Measurements from ENCODE around the gene MAP2.
A peak's percentile ranks its signal among the peaks of the same experiment; 100 is the strongest.

Gene MAP2

GRCh38 chr2:209463835-209464234 is 40.0 kb downstream of the MAP2 start:
- ChIA-PET POLR2A (no interaction called here), CTCF (interaction anchor here (0.8 to 1.0 kb wide), 2 partner anchors 12 to 15 kb away, joined by 4 to 5 read pairs; no protein-coding TSS in a partner anchor)
- no peak for DNase-seq (ENCODE audit: extremely low spot score)

GRCh38 chr2:209468846-209469245 is 45.0 kb downstream of the MAP2 start:
- ChIA-PET POLR2A (no interaction called here), CTCF (no interaction called here)
- no peak for TF ChIP-seq LEF1 (IDR thresholded peaks at IDR 0.05; ENCODE audit: borderline replicate concordance)
- no peak for TF ChIP-seq HDGF (IDR thresholded peaks at IDR 0.05; ENCODE audit: borderline replicate concordance)
- TF ChIP-seq ZNF384 (IDR thresholded peaks at IDR 0.05), result no peak
- no peak for TF ChIP-seq ARNT (IDR thresholded peaks at IDR 0.05)
- no peak for TF ChIP-seq FOXM1 (IDR thresholded peaks at IDR 0.05; ENCODE audit: borderline replicate concordance)
- TF ChIP-seq BHLHE40 (IDR thresholded peaks at IDR 0.05; ENCODE audit: borderline replicate concordance), result no peak
- no peak for TF ChIP-seq NFRKB (IDR thresholded peaks at IDR 0.05)
- TF ChIP-seq L3MBTL2 (conservative IDR thresholded peaks at IDR 0.05), result no peak
- TF ChIP-seq SP1 (IDR thresholded peaks at IDR 0.05), result no peak
- no peak for TF ChIP-seq ELF4 (IDR thresholded peaks at IDR 0.05)
- TF ChIP-seq SUZ12 (IDR thresholded peaks at IDR 0.05), result no peak
- no peak for TF ChIP-seq TARDBP (IDR thresholded peaks at IDR 0.05)
- TF ChIP-seq CTBP1 (IDR thresholded peaks at IDR 0.05; ENCODE audit: borderline replicate concordance), result no peak
- TF ChIP-seq FOXK2 (IDR thresholded peaks at IDR 0.05), result no peak
- no peak for TF ChIP-seq PKNOX1 (IDR thresholded peaks at IDR 0.05)
- no peak for TF ChIP-seq FOXA1 (IDR thresholded peaks at IDR 0.05)
- no peak for DNase-seq (ENCODE audit: extremely low spot score)

More at GRCh38 chr2:209463835-209464234, 40.0 kb downstream of the MAP2 start:
- TF ChIP-seq LEF1 (IDR thresholded peaks at IDR 0.05; ENCODE audit: borderline replicate concordance), result no peak

GRCh38 chr2:209469481-209469880 is 45.6 kb downstream of the MAP2 start:
- ChIA-PET POLR2A (no interaction called here), CTCF (no interaction called here)
- no peak for DNase-seq (ENCODE audit: extremely low spot score)
- TF ChIP-seq HDGF (IDR thresholded peaks at IDR 0.05; ENCODE audit: borderline replicate concordance) (no peak), FOXM1 (IDR thresholded peaks at IDR 0.05; ENCODE audit: borderline replicate concordance) (no peak), ELF4 (IDR thresholded peaks at IDR 0.05) (no peak), FOXA1 (IDR thresholded peaks at IDR 0.05) (no peak), L3MBTL2 (conservative IDR thresholded peaks at IDR 0.05) (no peak), CTBP1 (IDR thresholded peaks at IDR 0.05; ENCODE audit: borderline replicate concordance) (no peak), ARNT (IDR thresholded peaks at IDR 0.05) (no peak)

- TF ChIP-seq L3MBTL2 (conservative IDR thresholded peaks at IDR 0.05) (no peak), BHLHE40 (IDR thresholded peaks at IDR 0.05; ENCODE audit: borderline replicate concordance) (no peak), CTBP1 (IDR thresholded peaks at IDR 0.05; ENCODE audit: borderline replicate concordance) (no peak)
- no peak for DNase-seq (ENCODE audit: extremely low spot score)
- POLR2A ChIA-PET, result no interaction called here
- CTCF ChIA-PET, result interaction anchor here (0.7 kb wide), 1 partner anchor 127 kb away, joined by 4 read pairs; no protein-coding TSS in a partner anchor
Measured at GRCh38 chr2:209470466-209470865, 46.6 kb downstream of the MAP2 start.

- POLR2A ChIA-PET, result no interaction called here
- TF ChIP-seq LEF1 (IDR thresholded peaks at IDR 0.05; ENCODE audit: borderline replicate concordance) (no peak), ELF4 (IDR thresholded peaks at IDR 0.05) (no peak), ARNT (IDR thresholded peaks at IDR 0.05) (no peak), SUZ12 (IDR thresholded peaks at IDR 0.05) (no peak), L3MBTL2 (conservative IDR thresholded peaks at IDR 0.05) (no peak), FOXM1 (IDR thresholded peaks at IDR 0.05; ENCODE audit: borderline replicate concordance) (no peak), SP1 (IDR thresholded peaks at IDR 0.05) (no peak)
- CTCF ChIA-PET, result no interaction called here
- no peak for DNase-seq (ENCODE audit: extremely low spot score)
Measured at GRCh38 chr2:209471037-209471436, 47.2 kb downstream of the MAP2 start.

- no peak for DNase-seq (ENCODE audit: extremely low spot score)
- TF ChIP-seq SUZ12 (IDR thresholded peaks at IDR 0.05), result no peak
- no peak for TF ChIP-seq ELF4 (IDR thresholded peaks at IDR 0.05)
- no peak for TF ChIP-seq ARNT (IDR thresholded peaks at IDR 0.05)
- no peak for TF ChIP-seq L3MBTL2 (conservative IDR thresholded peaks at IDR 0.05)
- peak; percentile 86 for TF ChIP-seq PKNOX1 (IDR thresholded peaks at IDR 0.05)
- peak; percentile 65 for TF ChIP-seq ZNF384 (IDR thresholded peaks at IDR 0.05)
- TF ChIP-seq FOXM1 (IDR thresholded peaks at IDR 0.05; ENCODE audit: borderline replicate concordance), result no peak
- POLR2A ChIA-PET, result no interaction called here
- CTCF ChIA-PET, result interaction anchor here (0.8 to 1.1 kb wide), 2 partner anchors 47 to 83 kb away, joined by 3 read pairs; no protein-coding TSS in a partner anchor
Measured at GRCh38 chr2:209472112-209472832, 48.4 kb downstream of the MAP2 start.

- no peak for DNase-seq (ENCODE audit: extremely low spot score)
- ChIA-PET CTCF (interaction anchor here (0.8 to 1.1 kb wide), 2 partner anchors 47 to 83 kb away, joined by 3 read pairs; no protein-coding TSS in a partner anchor), POLR2A (no interaction called here)
- no peak for TF ChIP-seq LEF1 (IDR thresholded peaks at IDR 0.05; ENCODE audit: borderline replicate concordance)
- no peak for TF ChIP-seq SP1 (IDR thresholded peaks at IDR 0.05)
- no peak for TF ChIP-seq CTBP1 (IDR thresholded peaks at IDR 0.05; ENCODE audit: borderline replicate concordance)
- TF ChIP-seq ARNT (IDR thresholded peaks at IDR 0.05), result no peak
- no peak for TF ChIP-seq BHLHE40 (IDR thresholded peaks at IDR 0.05; ENCODE audit: borderline replicate concordance)
- TF ChIP-seq FOXA1 (IDR thresholded peaks at IDR 0.05), result no peak
- TF ChIP-seq ELF4 (IDR thresholded peaks at IDR 0.05), result no peak
- TF ChIP-seq FOXK2 (IDR thresholded peaks at IDR 0.05), result no peak
- TF ChIP-seq SUZ12 (IDR thresholded peaks at IDR 0.05), result no peak
- no peak for TF ChIP-seq HDGF (IDR thresholded peaks at IDR 0.05; ENCODE audit: borderline replicate concordance)
- TF ChIP-seq L3MBTL2 (conservative IDR thresholded peaks at IDR 0.05), result no peak
- TF ChIP-seq TARDBP (IDR thresholded peaks at IDR 0.05), result no peak
- TF ChIP-seq ZNF384 (IDR thresholded peaks at IDR 0.05), result no peak
- no peak for TF ChIP-seq NFRKB (IDR thresholded peaks at IDR 0.05)
- TF ChIP-seq PKNOX1 (IDR thresholded peaks at IDR 0.05), result no peak
- no peak for TF ChIP-seq FOXM1 (IDR thresholded peaks at IDR 0.05; ENCODE audit: borderline replicate concordance)
Measured at GRCh38 chr2:209472871-209473270, 49.0 kb downstream of the MAP2 start.
